Neural cell (in vitro differentiated cells): ENCODE measurements around the gene NUP50. TPM values are rescaled to one million over a fixed set of nuclear protein-coding genes. Genes with fewer than 3 reads are reported as not detected.

Source experiments
- H2AFZ ChIP-seq: fragments of 200-600, 300-800 bp; sonication (generic), shearing (Covaris generic); 2 replicates; pipeline ENCODE4 v1.6.0; 2014; ENCODE audit warnings: low read depth, mild to moderate bottlenecking, antibody characterized with exemption, low read length, moderate library complexity
- H3F3A ChIP-seq: fragments of 200-600 bp; shearing (Covaris generic); 2 replicates; pipeline ENCODE4 v1.6.1; 2016; ENCODE audit warnings: mild to moderate bottlenecking, moderate library complexity, mixed read lengths, antibody characterized with exemption, low read length; ENCODE audit not compliant: insufficient read depth, poor library complexity, severe bottlenecking
- H3K27ac ChIP-seq: fragments of 200-600, 300-800 bp; sonication (generic), shearing (Covaris generic); 2 replicates; pipeline ENCODE4 v1.5.1; 2014; ENCODE audit warnings: mild to moderate bottlenecking, low read length, moderate library complexity
- H3K27me3 ChIP-seq: fragments of 300-800, 200-600 bp; sonication (generic), shearing (Covaris generic); 2 replicates; pipeline ENCODE4 v1.6.0; 2014; ENCODE audit warnings: mild to moderate bottlenecking, low read depth, low read length, moderate library complexity; ENCODE audit not compliant: insufficient read depth
- H3K36me3 ChIP-seq: fragments of 300-800, 200-600 bp; sonication (generic), shearing (Covaris generic); 2 replicates; pipeline ENCODE4 v1.5.1; 2014; ENCODE audit warnings: mild to moderate bottlenecking, antibody characterized with exemption, low read length, moderate library complexity; ENCODE audit not compliant: insufficient read depth
- H3K4me2 ChIP-seq: fragments of 300-800, 200-600 bp; sonication (generic), shearing (Covaris generic); 2 replicates; pipeline ENCODE4 v1.6.0; 2014; ENCODE audit warnings: mild to moderate bottlenecking, low read length
- H3K4me3 ChIP-seq: fragments of 300-800, 200-600 bp; sonication (generic), shearing (Covaris generic); 2 replicates; pipeline ENCODE4 v1.5.1; 2014; ENCODE audit warnings: mild to moderate bottlenecking, low read length, moderate library complexity
- H3K79me2 ChIP-seq: fragments of 200-600 bp; shearing (Covaris generic); replicated peaks from 2 replicates; pipeline ENCODE4 v1.6.0; 2014; ENCODE audit warnings: mild to moderate bottlenecking, low read length, moderate library complexity; ENCODE audit not compliant: insufficient read depth
- H3K9ac ChIP-seq: fragments of 300-800, 200-600 bp; sonication (generic), shearing (Covaris generic); 2 replicates; pipeline ENCODE4 v1.6.1; 2016; ENCODE audit warnings: mild to moderate bottlenecking, low read length, mixed read lengths
- H3K9me2 ChIP-seq: fragments of 200-600 bp; shearing (Covaris generic); 2 replicates; pipeline ENCODE4 v1.6.1; 2016; ENCODE audit warnings: mild to moderate bottlenecking, low read length, mixed read lengths; ENCODE audit not compliant: insufficient read depth
- H3K9me3 ChIP-seq: fragments of 200-600, 300-800 bp; sonication (generic), shearing (Covaris generic); 2 replicates; pipeline ENCODE4 v1.6.1; 2016; ENCODE audit warnings: mild to moderate bottlenecking, mixed run types, low read length, moderate library complexity, mixed read lengths
- H4K20me1 ChIP-seq: fragments of 200-600 bp; shearing (Covaris generic); 2 replicates; pipeline ENCODE4 v1.6.1; 2016; ENCODE audit warnings: mild to moderate bottlenecking, mixed run types; ENCODE audit not compliant: insufficient read depth
- EP300 ChIP-seq: fragments of 450-650 bp; conservative IDR thresholded peaks from 2 replicates; pipeline ENCODE4 v1.6.1; 2014; ENCODE audit warnings: antibody characterized with exemption, mild to moderate bottlenecking, moderate library complexity; ENCODE audit not compliant: poor library complexity, severe bottlenecking
- EZH2 ChIP-seq: fragments of 200-600, 300-800 bp; shearing (Covaris generic), sonication (generic); IDR thresholded peaks from 2 replicates; pipeline ENCODE4 v1.6.1; 2014; ENCODE audit warnings: antibody characterized with exemption, low read length, borderline replicate concordance, mild to moderate bottlenecking; ENCODE audit not compliant: insufficient read depth, poor library complexity, severe bottlenecking
- MXI1 ChIP-seq: fragments of 450-650 bp; conservative IDR thresholded peaks from 2 replicates; pipeline ENCODE4 v1.6.1; 2014; ENCODE audit warnings: antibody characterized with exemption, mild to moderate bottlenecking; ENCODE audit not compliant: poor library complexity, severe bottlenecking
- POLR2AphosphoS5 ChIP-seq: IDR thresholded peaks from 2 replicates; pipeline ENCODE4 v1.6.1; 2012
- RAD21 ChIP-seq: fragments of 450-650 bp; conservative IDR thresholded peaks from 2 replicates; pipeline ENCODE4 v1.6.1; 2014; ENCODE audit warnings: antibody characterized with exemption, mild to moderate bottlenecking, moderate library complexity
- REST ChIP-seq: IDR thresholded peaks from 2 replicates; pipeline ENCODE4 v1.6.1; 2012; ENCODE audit warnings: borderline replicate concordance
- SMC3 ChIP-seq: fragments of 450-650 bp; conservative IDR thresholded peaks from 2 replicates; pipeline ENCODE4 v1.6.1; 2014; ENCODE audit warnings: antibody characterized with exemption, mild to moderate bottlenecking, moderate library complexity; ENCODE audit not compliant: poor library complexity
- TAF1 ChIP-seq: IDR thresholded peaks from 2 replicates; pipeline ENCODE4 v1.6.1; 2012; ENCODE audit warnings: low read depth
- polyA plus RNA-seq: library from polyadenylated mRNA; depleted of rRNA; stranded (reverse); fragments of >200 nt; gene quantifications from 2 replicates; pipeline ENCODE4 v1.2.3, GENCODE V29; 2014
- TF ChIP-seq, protein P1 (sequence below): fragments of 450-650 bp; IDR thresholded peaks from 2 replicates; pipeline ENCODE4 v1.5.1; 2014; ENCODE audit warnings: antibody characterized with exemption, mild to moderate bottlenecking, moderate library complexity; ENCODE audit not compliant: poor library complexity, severe bottlenecking

Gene NUP50
- polyA plus RNA-seq, 1 donor from 2014 or later: 38.7 TPM

DNA sequence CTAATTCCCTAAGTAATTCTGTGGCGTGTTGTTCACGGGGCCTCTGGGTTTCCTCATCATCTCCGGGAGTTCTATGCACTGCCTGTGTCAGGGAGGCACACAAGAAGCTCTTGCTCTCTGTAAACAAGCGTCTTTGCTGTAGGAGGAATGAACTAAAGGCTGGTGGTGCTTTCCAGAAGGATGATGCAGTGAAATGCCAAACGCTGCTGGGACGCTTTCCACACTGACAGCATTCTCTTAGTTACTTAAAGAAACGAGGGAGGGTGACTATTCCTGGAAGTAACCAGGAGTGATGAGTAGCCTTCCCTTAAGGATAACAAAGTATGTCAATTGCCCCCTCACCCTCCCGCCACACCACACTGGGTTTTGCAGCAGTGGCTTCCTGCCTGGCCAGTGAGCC is 38.5 kb upstream of the NUP50 start:
- no peaks in the 10 kb centered on the region for H3K9me2 ChIP-seq
- no peaks in the 10 kb centered on the region for H3K27me3 ChIP-seq
- H3K27ac ChIP-seq: no peak overlapping the region
- no peak overlapping the region for H2AFZ ChIP-seq
- H3K4me3 ChIP-seq: no peak overlapping the region
- H4K20me1 ChIP-seq: no peaks in the 10 kb centered on the region
- no peaks in the 10 kb centered on the region for H3K9me3 ChIP-seq
- no peak for TF ChIP-seq POLR2AphosphoS5
- TF ChIP-seq EP300: no peak
- no peak for TF ChIP-seq EZH2
- no peak for TF ChIP-seq MXI1
- no peak for TF ChIP-seq SMC3
- TF ChIP-seq REST: no peak
- TF ChIP-seq, protein P1, sequence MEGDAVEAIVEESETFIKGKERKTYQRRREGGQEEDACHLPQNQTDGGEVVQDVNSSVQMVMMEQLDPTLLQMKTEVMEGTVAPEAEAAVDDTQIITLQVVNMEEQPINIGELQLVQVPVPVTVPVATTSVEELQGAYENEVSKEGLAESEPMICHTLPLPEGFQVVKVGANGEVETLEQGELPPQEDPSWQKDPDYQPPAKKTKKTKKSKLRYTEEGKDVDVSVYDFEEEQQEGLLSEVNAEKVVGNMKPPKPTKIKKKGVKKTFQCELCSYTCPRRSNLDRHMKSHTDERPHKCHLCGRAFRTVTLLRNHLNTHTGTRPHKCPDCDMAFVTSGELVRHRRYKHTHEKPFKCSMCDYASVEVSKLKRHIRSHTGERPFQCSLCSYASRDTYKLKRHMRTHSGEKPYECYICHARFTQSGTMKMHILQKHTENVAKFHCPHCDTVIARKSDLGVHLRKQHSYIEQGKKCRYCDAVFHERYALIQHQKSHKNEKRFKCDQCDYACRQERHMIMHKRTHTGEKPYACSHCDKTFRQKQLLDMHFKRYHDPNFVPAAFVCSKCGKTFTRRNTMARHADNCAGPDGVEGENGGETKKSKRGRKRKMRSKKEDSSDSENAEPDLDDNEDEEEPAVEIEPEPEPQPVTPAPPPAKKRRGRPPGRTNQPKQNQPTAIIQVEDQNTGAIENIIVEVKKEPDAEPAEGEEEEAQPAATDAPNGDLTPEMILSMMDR: no peak
- no peak for TF ChIP-seq RAD21
- no peak for TF ChIP-seq TAF1
- no peaks in the 10 kb centered on the region for H3K36me3 ChIP-seq
- no peak overlapping the region for H3K4me2 ChIP-seq
- H3K79me2 ChIP-seq: no peaks in the 10 kb centered on the region
- no peak overlapping the region for H3K9ac ChIP-seq
- H3F3A ChIP-seq: no peaks in the 10 kb centered on the region

DNA sequence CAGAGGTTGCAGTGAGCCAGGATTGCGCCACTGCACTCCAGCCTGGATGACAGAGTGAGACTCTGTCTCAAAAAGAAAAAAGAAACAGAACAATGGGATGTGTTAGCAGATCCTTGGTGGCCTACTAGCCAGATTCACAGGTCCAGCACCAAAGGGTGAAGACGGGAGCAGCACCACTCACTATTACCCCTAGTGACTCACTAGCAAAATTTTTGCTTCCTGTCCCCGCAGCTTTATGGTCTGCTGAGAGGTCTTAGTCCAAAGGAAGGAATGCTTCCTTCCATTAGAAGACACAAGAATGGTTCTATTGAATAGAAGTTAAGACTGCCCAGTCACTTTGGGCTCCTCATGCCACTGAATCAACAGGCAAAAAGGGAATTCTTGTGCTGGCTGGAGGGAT is 35.9 kb upstream of the NUP50 start:
- no peak overlapping the region for H3K4me3 ChIP-seq
- no peaks in the 10 kb centered on the region for H3K36me3 ChIP-seq
- no peak overlapping the region for H3K4me2 ChIP-seq
- H3K9me3 ChIP-seq: no peaks in the 10 kb centered on the region
- H3K27me3 ChIP-seq: no peaks in the 10 kb centered on the region
- H3K9ac ChIP-seq: no peak overlapping the region
- H3K27ac ChIP-seq: no peak overlapping the region
- H3F3A ChIP-seq: no peaks in the 10 kb centered on the region
- TF ChIP-seq TAF1: no peak
- no peak for TF ChIP-seq RAD21
- TF ChIP-seq REST: no peak
- TF ChIP-seq EP300: no peak
- no peak for TF ChIP-seq SMC3
- TF ChIP-seq POLR2AphosphoS5: no peak
- TF ChIP-seq EZH2: no peak
- no peak for TF ChIP-seq MXI1
- TF ChIP-seq, protein P1: no peak
- H3K79me2 ChIP-seq: no peaks in the 10 kb centered on the region
- H3K9me2 ChIP-seq: no peaks in the 10 kb centered on the region
- no peak overlapping the region for H2AFZ ChIP-seq
- no peaks in the 10 kb centered on the region for H4K20me1 ChIP-seq
